LoVo (cell line): Measurements from ENCODE around the gene THSD7B.
A peak's percentile ranks its signal among the peaks of the same experiment; 100 is the strongest.

Experiments used
- DNase-seq: peaks from one replicate; pipeline ENCODE4 v3.0.0-alpha.2; 2016; ENCODE audit warnings: low spot score

Gene THSD7B

GRCh38 chr2:137381731-137382130 is 616.4 kb downstream of the THSD7B start:
- no peak for DNase-seq

GRCh38 chr2:137383391-137383790 is 618.0 kb downstream of the THSD7B start:
- no peak for DNase-seq

- DNase-seq, result no peak
Observed at GRCh38 chr2:137387044-137387443, 621.7 kb downstream of the THSD7B start.

- no peak for DNase-seq
Observed at GRCh38 chr2:137405496-137405895, 640.2 kb downstream of the THSD7B start.

GRCh38 chr2:137411585-137411984 is 646.2 kb downstream of the THSD7B start:
- DNase-seq, result no peak

GRCh38 chr2:137420744-137421143 is 655.4 kb downstream of the THSD7B start:
- no peak for DNase-seq

- no peak for DNase-seq
Observed at GRCh38 chr2:137435162-137435561, 669.8 kb downstream of the THSD7B start.

- DNase-seq, result no peak
Observed at GRCh38 chr2:137437386-137437785, 672.0 kb downstream of the THSD7B start.

- no peak for DNase-seq
Observed at GRCh38 chr2:137444970-137445369, 679.6 kb downstream of the THSD7B start.

GRCh38 chr2:137449454-137449853 is 684.1 kb downstream of the THSD7B start:
- DNase-seq, result no peak

- DNase-seq, result no peak
Observed at GRCh38 chr2:137454886-137455285, 689.5 kb downstream of the THSD7B start.

- peak; percentile 34 for DNase-seq
Observed at GRCh38 chr2:137467246-137467862, 702.0 kb downstream of the THSD7B start.

GRCh38 chr2:137493261-137493660 is 727.9 kb downstream of the THSD7B start:
- DNase-seq, result no peak

GRCh38 chr2:137500599-137500998 is 735.3 kb downstream of the THSD7B start:
- no peak for DNase-seq

- no peak for DNase-seq
Observed at GRCh38 chr2:137507237-137507636, 741.9 kb downstream of the THSD7B start.

GRCh38 chr2:137508739-137509384 is 743.5 kb downstream of the THSD7B start:
- DNase-seq, result peak; percentile 2

GRCh38 chr2:137511526-137511925 is 746.2 kb downstream of the THSD7B start:
- DNase-seq, result no peak

- DNase-seq, result no peak
Observed at GRCh38 chr2:137521653-137522619, 756.6 kb downstream of the THSD7B start.

GRCh38 chr2:137522620-137523011 is 757.3 kb downstream of the THSD7B start:
- DNase-seq, result no peak

- no peak for DNase-seq
Observed at GRCh38 chr2:137523931-137524330, 758.6 kb downstream of the THSD7B start.

GRCh38 chr2:137525132-137525531 is 759.8 kb downstream of the THSD7B start:
- DNase-seq, result no peak

- DNase-seq, result no peak
Observed at GRCh38 chr2:137525641-137526190, 760.4 kb downstream of the THSD7B start.

- no peak for DNase-seq
Observed at GRCh38 chr2:137535897-137536296, 770.6 kb downstream of the THSD7B start.
